NOMO-1 treated with DMSO at 0.1 percent for 48 hours (cell line): ENCODE measurements around the gene SCGB1D4.
A peak's percentile ranks its signal among the peaks of the same experiment; 100 is the strongest.

ENCODE experiments used
- DNase-seq: peaks from one replicate; lab custom pipeline; 2025; ENCODE audit not compliant: unreplicated experiment; lab: John Stamatoyannopoulos, UW

The SCGB1D4 gene

DNA sequence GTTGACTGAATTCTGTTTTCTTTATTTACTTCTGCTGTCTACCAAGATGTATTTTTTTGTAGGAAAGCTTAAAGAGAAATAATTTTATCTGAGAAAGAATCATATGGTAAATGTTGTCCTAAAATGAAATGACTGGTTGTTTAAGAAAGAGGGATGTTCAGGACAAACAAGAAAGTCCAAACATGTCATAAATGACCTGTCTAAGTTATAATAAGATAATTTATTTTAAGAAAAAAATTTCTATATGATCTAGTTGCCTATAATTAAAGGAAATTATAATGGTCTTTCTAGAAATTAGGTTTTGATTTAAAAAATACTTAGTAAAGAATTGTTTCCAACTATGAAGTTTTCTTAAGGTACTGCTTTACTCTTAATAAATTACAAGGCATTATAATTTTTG, 18.4 kb downstream of the SCGB1D4 start:
- DNase-seq: no peak

DNA sequence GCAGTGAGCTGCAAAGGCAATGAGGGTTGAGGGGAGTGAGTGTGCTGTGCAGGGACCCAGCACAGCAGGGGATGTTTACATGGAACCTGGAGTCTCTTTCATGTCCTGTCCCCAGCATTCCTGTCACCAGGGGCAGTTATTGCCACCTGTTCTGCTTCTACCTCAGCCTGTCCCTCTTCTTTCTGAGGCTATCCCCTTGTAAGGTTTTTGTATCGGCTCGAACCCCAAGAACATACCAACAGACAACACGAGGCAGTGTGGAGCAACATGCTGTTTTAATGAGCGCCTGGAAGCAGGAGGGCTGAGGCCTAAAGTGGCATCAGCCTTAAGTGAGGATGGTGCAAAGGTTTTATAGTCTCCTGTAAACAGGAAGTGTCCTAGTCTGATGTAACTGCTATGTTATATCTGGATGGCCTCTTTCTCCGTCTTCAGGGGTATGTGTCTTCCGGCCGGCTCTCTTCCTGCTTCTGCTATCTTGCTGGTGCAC, 25.0 kb downstream of the SCGB1D4 start:
- DNase-seq: peak; percentile 80

DNA sequence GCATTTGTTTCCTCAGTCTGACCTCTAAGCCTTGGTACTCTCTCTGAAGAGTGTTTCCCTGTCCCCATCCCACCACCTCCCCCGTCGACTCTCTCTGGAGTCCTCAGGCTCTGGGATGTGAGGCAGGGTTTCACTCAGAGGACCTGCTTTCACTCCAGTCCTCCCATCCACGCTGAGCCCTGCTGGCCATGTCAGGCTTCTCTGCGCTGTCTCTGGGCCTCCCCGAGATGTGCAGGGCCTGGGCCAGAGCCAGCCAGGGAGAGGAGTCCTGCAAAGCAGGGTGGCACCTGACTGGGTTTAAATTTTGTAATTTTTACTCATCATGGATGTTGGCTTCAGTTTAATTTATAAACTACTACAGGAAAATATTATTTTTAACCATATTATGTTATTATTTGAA, 25.6 kb downstream of the SCGB1D4 start:
- DNase-seq: no peak

DNA sequence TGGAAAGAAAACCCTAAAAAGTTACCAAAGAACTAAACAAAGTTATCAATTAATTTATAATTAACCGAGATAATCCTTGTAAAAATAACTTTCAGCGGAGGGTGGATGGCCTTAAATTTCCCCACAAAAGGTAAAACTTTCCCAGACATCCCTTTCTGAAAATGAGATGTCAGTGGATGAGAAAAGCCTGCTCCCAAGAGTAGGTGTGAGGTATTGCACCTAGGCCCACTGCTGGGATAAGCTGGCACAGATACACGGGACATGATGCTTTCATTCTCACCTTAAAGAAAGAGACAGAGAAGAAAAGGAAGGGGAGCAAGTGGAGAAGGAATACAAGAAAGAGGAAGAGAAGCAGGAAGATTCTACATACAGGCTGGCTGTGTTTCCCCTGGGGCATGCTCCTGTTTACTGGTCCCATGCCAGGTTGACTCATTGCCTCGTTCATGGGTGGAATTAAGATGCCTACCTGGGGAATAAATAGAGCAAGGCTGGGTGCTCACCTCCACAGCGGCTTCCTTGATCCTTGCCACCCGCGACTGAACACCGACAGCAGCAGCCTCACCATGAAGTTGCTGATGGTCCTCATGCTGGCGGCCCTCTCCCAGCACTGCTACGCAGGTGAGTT, 29.1 kb downstream of the SCGB1D4 start, which contains the start of gene SCGB2A2:
Gene SCGB2A2, plus strand, starts transcription at position 505 of the 625 bp plus-strand sequence. Its CDS starts 59 bp downstream, at position 564.
- no peak for DNase-seq

DNA sequence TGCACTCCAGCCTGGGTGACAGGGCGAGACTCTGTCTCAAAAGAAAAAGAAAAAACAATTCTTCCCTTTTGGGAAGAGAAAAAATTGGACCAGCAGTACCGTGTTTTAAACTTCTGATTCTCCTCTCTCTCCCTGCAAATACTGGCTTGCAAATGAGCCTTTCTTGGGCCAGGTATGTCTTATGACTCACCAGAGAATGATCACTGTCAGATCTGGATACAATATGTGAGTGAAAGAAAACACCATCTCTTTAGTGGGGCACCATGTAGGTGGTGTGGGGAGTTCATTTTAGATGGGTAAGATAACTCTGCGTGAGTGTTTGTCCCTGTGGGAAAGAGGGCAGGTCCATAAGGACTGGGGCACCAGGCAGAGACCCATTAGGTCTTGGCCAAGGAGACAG, 31.3 kb downstream of the SCGB1D4 start:
- no peak for DNase-seq

DNA sequence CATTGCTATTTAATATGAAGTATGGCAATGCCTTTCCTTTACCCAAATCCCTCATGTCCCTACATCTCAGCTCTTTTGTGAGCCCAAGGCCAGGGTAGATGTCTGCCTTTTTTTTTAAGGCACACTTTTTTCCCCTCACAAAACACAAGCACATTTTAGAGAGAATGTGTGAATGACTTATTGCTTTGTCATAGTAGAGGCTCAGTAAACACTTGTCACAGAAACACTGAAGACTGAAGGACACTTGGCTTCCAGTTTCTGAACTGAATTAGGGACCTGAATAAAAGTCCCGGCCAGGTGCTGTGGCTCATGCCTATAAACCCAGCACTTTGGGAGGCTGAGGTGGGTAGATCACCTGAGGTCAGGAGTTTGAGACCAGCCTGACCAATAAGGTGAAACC, 31.8 kb downstream of the SCGB1D4 start:
- no peak for DNase-seq

DNA sequence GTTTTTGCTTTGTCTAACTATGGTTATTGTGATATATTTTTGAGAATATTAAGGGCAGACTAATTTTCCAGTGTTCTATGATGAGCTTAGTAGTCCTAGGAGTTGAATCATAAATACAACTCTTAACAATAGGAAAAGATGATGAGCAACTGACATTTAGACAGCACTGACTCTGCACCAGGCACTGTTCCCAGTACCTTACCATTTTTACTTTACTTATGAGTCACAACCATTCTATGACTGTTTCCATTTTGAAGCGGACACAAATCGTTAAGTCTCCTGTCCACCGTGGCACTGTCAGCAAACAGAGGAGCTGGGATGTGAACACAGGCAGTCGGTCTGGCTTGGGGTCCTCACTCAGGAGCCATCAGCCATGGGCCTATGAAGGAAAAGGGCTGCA, 32.3 kb downstream of the SCGB1D4 start:
- no peak for DNase-seq

DNA sequence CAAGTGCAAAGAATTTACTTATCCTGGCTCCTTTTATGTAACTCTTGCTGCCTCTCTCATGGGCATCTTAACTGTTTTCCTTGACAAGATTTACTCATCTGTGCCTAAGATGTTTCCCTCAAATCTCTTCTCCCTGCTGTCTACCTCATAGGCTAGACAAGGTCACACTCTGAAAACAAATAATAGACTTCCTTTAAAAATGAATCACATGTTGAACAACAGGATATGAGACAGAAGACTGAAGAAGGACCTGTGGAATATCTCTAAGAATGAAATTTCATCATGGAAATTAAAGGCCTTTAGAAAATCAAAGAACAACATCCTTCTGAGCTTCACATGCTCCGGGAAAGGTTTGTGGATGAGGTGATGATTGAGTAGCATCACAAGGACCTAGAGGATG, 34.9 kb downstream of the SCGB1D4 start:
- no peak for DNase-seq

DNA sequence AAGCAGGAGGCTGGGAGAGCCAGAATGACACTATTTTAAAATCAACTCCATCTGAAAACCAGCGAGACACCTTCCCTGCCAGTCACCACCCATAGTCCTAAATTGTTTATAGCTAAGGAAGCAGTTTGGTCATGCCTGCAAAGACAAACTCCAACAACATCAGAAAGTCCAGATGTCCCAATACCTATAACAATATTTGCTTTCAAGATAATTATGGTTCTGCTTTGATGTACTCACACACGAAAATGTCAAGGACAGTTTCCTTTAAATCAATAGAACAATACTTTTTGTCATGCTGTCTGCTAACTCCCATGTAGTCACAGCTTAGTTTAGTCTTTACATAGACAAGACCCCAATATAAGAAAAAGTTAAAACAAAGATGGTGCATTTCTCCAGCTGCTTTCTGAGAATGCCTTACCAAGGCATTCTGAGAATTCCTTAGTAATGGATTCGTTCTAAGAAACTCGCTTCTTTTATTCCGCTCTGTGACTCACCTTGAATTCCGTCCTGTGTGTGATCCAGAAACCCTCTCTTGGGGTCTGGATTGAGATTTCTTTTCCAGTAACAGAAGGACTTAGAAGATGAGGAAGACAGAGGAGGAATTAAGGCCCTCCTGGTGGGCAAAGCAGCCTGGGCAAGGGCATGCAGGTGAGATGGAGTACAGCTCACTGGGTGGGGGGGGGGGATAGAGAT, 38.5 kb downstream of the SCGB1D4 start:
- no peak for DNase-seq

DNA sequence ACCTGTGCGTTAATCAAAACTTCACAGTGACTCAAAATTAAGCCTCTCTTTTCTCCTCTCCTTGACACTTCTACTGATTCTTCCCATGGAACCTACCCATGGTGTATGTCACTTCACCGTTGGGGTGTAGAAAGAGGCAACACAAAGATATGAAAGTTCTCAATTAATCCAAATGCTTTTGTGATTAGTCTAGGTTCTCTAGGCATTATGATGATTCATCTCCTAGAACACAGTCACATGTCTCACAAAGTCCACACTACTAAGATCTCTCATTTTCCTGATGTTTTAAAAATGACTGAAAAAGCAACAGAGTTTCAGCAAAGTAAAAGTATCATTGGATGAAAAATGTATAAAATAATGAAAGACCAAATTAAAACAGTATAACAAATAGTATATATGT, 42.6 kb downstream of the SCGB1D4 start:
- no peak for DNase-seq

DNA sequence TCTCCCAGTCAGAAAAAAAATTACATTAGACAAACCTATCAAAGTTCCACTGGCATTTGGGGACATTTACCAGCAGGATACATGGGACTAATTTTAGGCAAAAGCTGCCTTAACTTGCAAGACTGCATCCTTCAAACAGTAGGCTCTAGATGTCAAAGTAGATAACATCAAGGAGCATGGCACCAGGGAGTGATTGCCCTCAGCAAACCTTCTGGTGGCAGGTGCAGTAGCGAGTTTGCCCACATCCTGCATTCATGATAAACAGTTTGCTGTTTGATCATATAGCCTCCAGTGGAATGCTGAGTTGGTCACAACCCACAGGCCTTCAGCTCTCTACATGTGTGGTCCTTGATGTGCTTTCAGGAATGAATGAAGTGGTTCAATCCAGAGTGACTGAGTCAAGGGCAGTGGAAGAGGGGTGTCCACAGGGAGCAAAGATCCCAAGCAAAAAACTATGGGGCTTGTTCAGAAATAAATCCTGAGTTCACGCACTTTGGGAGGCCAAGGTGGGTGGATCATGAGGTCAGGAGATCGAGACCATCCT, 44.8 kb downstream of the SCGB1D4 start:
- DNase-seq: no peak

DNA sequence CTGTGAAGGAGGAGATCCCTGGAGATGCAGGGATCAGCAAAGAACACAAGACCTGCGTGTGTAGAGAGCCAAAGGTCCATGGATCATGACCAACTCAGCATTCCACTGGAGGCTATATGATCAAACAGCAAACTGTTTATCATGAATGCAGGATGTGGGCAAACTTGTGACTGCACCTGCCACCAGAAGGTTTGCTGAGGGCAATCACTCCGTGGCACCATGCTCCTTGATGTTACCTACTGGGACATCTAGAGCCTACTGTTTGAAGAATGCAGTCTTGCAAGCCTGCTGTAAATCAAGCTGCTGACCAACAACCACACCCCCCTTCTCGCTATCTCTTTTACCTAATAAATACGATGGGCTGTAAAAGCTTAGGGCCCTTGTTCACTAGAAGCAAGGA, 47.2 kb downstream of the SCGB1D4 start:
- DNase-seq: no peak
